Osteoblast (primary cell): ENCODE results near the gene DAPK1. TPM values are rescaled to one million over a fixed set of nuclear protein-coding genes. Genes with fewer than 3 reads are reported as not detected.
A peak's percentile ranks its signal among the peaks of the same experiment; 100 is the strongest.

Source experiments
- DNase-seq: peaks from one replicate; pipeline ENCODE4 v3.0.0; 2011; ENCODE audit warnings: low spot score, mixed read lengths; ENCODE audit not compliant: insufficient read length; ENCODE audit errors: missing footprints
- H2AFZ ChIP-seq: 2 replicates; pipeline ENCODE4 v1.6.0; 2011; ENCODE audit warnings: mild to moderate bottlenecking, low read length
- H3K27ac ChIP-seq: 2 replicates; pipeline ENCODE4 v1.5.1; 2011; ENCODE audit warnings: mild to moderate bottlenecking, low read depth, low read length, moderate library complexity
- H3K27me3 ChIP-seq: 2 replicates; pipeline ENCODE4 v1.6.0; 2012; ENCODE audit warnings: mild to moderate bottlenecking, control low read depth, inconsistent platforms, low read length, moderate library complexity; ENCODE audit not compliant: insufficient read depth
- H3K36me3 ChIP-seq: 2 replicates; pipeline ENCODE4 v1.5.1; 2011; ENCODE audit warnings: mild to moderate bottlenecking, low read length, control low read depth, moderate library complexity; ENCODE audit not compliant: insufficient read depth
- H3K4me1 ChIP-seq: 2 replicates; pipeline ENCODE4 v1.5.1; 2011; ENCODE audit warnings: mild to moderate bottlenecking, low read length, control low read depth, moderate library complexity; ENCODE audit not compliant: insufficient read depth
- H3K4me2 ChIP-seq: 2 replicates; pipeline ENCODE4 v1.6.0; 2011; ENCODE audit warnings: mild to moderate bottlenecking, low read length; ENCODE audit not compliant: insufficient read depth
- H3K4me3 ChIP-seq: fragments of 200-600 bp; sonication (generic); 3 replicates; pipeline ENCODE4 v1.5.1; 2012; ENCODE audit warnings: mild to moderate bottlenecking, low read length, inconsistent platforms; ENCODE audit not compliant: insufficient read depth
- H3K79me2 ChIP-seq: 2 replicates; pipeline ENCODE4 v1.6.0; 2012; ENCODE audit warnings: mild to moderate bottlenecking, low read length, control low read depth, inconsistent platforms; ENCODE audit not compliant: insufficient read depth
- H3K9me3 ChIP-seq: 2 replicates; pipeline ENCODE4 v1.5.1; 2011; ENCODE audit warnings: low read depth, low read length, control low read depth
- H4K20me1 ChIP-seq: 2 replicates; pipeline ENCODE4 v1.6.0; 2012; ENCODE audit warnings: mild to moderate bottlenecking, low read length, control low read depth; ENCODE audit not compliant: insufficient read depth
- total RNA-seq: library from RNA; depleted of rRNA; stranded (reverse); fragments of >200 nt; gene quantifications from 2 replicates; pipeline ENCODE4 v1.2.3, GENCODE V29; 2012
- TF ChIP-seq, protein P1 (sequence below): IDR thresholded peaks from 2 replicates; pipeline ENCODE4 v1.5.1; 2011; ENCODE audit warnings: mild to moderate bottlenecking, low read depth, low read length, moderate library complexity; ENCODE audit errors: extremely low read depth

The DAPK1 gene
- total RNA-seq, 1 donor: 55.4 TPM

GRCh38 chr9:87501806-87502205, 4.1 kb downstream of the DAPK1 start:
- Histone ChIP-seq H3K4me1 (peaks cover 5% of the 10 kb centered on the region), H4K20me1 (no peaks in the 10 kb centered on the region), H3K79me2 (no peaks in the 10 kb centered on the region), H3K27me3 (peaks cover 25% of the 10 kb centered on the region), H3K4me3 (no peak overlapping the region), H3K27ac (no peak overlapping the region), H3K36me3 (no peaks in the 10 kb centered on the region), H3K9me3 (no peaks in the 10 kb centered on the region), H2AFZ (no peak overlapping the region), H3K4me2 (no peak overlapping the region)
- TF ChIP-seq, protein P1, sequence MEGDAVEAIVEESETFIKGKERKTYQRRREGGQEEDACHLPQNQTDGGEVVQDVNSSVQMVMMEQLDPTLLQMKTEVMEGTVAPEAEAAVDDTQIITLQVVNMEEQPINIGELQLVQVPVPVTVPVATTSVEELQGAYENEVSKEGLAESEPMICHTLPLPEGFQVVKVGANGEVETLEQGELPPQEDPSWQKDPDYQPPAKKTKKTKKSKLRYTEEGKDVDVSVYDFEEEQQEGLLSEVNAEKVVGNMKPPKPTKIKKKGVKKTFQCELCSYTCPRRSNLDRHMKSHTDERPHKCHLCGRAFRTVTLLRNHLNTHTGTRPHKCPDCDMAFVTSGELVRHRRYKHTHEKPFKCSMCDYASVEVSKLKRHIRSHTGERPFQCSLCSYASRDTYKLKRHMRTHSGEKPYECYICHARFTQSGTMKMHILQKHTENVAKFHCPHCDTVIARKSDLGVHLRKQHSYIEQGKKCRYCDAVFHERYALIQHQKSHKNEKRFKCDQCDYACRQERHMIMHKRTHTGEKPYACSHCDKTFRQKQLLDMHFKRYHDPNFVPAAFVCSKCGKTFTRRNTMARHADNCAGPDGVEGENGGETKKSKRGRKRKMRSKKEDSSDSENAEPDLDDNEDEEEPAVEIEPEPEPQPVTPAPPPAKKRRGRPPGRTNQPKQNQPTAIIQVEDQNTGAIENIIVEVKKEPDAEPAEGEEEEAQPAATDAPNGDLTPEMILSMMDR: no peak
- no peak for DNase-seq

GRCh38 chr9:87502391-87503221, 4.9 kb downstream of the DAPK1 start:
- DNase-seq: no peak
- Histone ChIP-seq H4K20me1 (no peaks in the 10 kb centered on the region), H3K36me3 (no peaks in the 10 kb centered on the region), H3K27me3 (peaks cover 17% of the 10 kb centered on the region), H3K27ac (no peak overlapping the region), H3K4me3 (no peak overlapping the region), H2AFZ (no peak overlapping the region), H3K79me2 (no peaks in the 10 kb centered on the region), H3K9me3 (no peaks in the 10 kb centered on the region), H3K4me1 (peaks cover under 1% of the 10 kb centered on the region), H3K4me2 (no peak overlapping the region)
- TF ChIP-seq, protein P1: no peak

DNA sequence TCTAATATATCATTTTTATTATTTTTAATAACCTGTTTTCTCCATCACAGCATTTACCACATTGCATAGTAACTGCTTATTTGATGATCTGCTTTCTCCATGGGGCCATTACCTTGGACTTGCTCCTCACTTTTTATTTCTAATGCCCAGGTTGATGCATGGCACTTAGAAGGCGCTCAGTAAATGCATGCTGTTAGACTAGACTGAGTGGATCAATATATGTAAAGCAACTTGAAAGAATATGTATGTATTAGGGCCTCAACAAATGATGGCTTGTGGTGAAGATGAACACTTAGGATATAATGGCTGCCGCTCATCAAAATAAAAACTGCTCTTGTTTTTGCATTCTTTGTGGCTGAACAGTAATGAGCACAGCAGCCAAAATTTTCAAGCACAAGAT, 5.8 kb downstream of the DAPK1 start:
- no peak overlapping the region for H3K4me3 ChIP-seq
- no peaks in the 10 kb centered on the region for H3K79me2 ChIP-seq

DNA sequence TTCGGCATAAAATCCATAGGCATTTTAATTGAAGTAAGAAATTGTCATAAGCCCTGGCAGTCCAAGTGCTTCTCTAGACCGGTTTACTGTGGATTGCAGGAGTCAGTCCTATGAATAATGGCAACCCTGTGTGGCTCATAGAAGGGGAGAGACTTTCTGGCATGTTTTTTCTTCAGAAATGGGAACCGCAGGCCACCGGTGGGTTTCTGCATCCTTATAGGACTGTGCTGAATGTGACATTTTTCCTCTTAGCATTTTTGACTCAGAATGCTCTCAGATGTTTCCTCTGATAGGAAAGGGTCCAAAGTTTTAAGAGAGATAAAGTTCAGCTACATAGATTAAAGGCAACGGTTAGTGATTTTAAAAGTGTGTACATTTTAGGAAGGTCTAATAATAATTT, 6.3 kb downstream of the DAPK1 start:
- TF ChIP-seq, protein P1: no peak
- H4K20me1 ChIP-seq: no peaks in the 10 kb centered on the region
- no peaks in the 10 kb centered on the region for H3K36me3 ChIP-seq
- H3K9me3 ChIP-seq: no peaks in the 10 kb centered on the region
- no peak overlapping the region for H3K27ac ChIP-seq
- no peaks in the 10 kb centered on the region for H3K4me1 ChIP-seq
- DNase-seq: peak; percentile 83
- no peak overlapping the region for H2AFZ ChIP-seq
- H3K79me2 ChIP-seq: no peaks in the 10 kb centered on the region
- no peak overlapping the region for H3K4me2 ChIP-seq
- no peak overlapping the region for H3K4me3 ChIP-seq
- peaks cover 6% of the 10 kb centered on the region for H3K27me3 ChIP-seq

More for the DNA sequence above, 5.8 kb downstream of the DAPK1 start:
- H3K9me3 ChIP-seq: no peaks in the 10 kb centered on the region
- H4K20me1 ChIP-seq: no peaks in the 10 kb centered on the region
- H3K4me2 ChIP-seq: no peak overlapping the region
- H3K27ac ChIP-seq: no peak overlapping the region
- H2AFZ ChIP-seq: no peak overlapping the region
- H3K4me1 ChIP-seq: no peaks in the 10 kb centered on the region
- DNase-seq: no peak
- H3K27me3 ChIP-seq: peaks cover 11% of the 10 kb centered on the region
- TF ChIP-seq, protein P1: no peak
- no peaks in the 10 kb centered on the region for H3K36me3 ChIP-seq
